Lower leg skin (tissue), 4 donors: ENCODE measurements around the gene RFC4. TPM values are rescaled to one million over a fixed set of nuclear protein-coding genes. Genes with fewer than 3 reads are reported as not detected.

Experiments used
- DNase-seq, 2 donors: peaks; one replicate each; pipeline ENCODE4 v3.0.0-alpha.2; 2019; ENCODE audit warnings: low spot score in 2 of 2
- H3K4me3 ChIP-seq: fragments of 200-600 bp; sonication (generic); 2 replicates; pipeline ENCODE4 v1.5.1; 2017; ENCODE audit warnings: mild to moderate bottlenecking, low read depth; ENCODE audit not compliant: poor library complexity, severe bottlenecking
- POLR2A ChIP-seq, 2 donors: fragments of 450-650 bp; IDR thresholded peaks; one replicate each; pipeline ENCODE4 v1.6.1; 2016 to 2017; ENCODE audit warnings: antibody characterized with exemption in 2 of 2, mild to moderate bottlenecking in 1 of 2, moderate library complexity in 1 of 2
- WGBS, 2 donors: methylation state at CpG; one replicate each; pipeline ENCODE4 v1.1.5; 2018; 5-methylcytosine and 5-hydroxymethylcytosine counted together
- intact Hi-C: fragments of 100-400 bp; cut with DNase I; formaldehyde crosslinking; loops from one replicate; pipeline ENCODE4 v1.15.0; 2023; ENCODE audit warnings: low total_unique reads
- total RNA-seq, 4 donors: library from RNA; depleted of rRNA; stranded (reverse); fragments of >200 nt; gene quantifications; one replicate each; pipeline ENCODE4 v1.1.0, GENCODE V29; 2016
- TF ChIP-seq, protein P1 (sequence below), 3 donors: fragments of 450-650 bp; IDR thresholded peaks; one replicate each; pipeline ENCODE4 v1.5.1; 2016; ENCODE audit warnings: antibody characterized with exemption in 3 of 3, mild to moderate bottlenecking in 3 of 3, moderate library complexity in 2 of 3

RFC4 gene
- total RNA-seq, 4 donors from 2014 or later = 6.3 to 14.0 (median 10.5) TPM

DNA sequence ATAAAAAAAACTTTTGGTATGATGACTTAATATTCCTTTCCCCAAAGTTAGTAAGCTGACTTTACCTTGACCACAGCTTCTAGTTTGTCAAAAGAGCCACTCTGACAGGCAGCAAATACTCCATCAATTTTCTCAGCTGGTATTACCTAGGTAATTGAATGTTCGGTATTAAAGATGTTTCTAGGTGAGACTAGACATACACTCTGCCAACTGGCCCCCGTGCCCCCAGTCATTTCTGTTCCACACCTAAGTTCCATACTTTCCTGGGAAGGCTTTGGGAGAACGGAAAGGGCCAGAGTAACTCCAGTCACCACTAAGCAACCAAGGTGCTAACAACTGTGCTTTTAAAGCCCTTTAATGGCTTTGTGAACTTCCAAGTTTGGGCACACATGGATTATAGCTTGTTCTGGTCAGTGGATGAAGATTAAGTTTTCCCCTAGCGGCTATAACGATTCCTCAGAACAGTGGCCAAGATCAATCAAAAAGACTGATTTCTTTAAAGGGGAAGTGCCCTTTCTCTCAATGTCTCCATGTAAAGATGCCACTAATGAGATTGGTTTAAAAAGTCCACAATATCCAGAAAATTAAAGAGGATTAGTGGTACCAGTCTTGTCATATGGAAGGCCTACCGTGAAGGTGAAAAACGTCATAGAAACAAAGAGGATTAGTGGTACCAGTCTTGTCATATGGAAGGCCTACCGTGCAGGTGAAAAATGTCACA is 15.9 kb downstream of the RFC4 start:
- intact Hi-C loops = no loop called here
- WGBS, 2 donors = 66 to 78% methylated on average over 8 of the region's 8 CpGs
- no peak for TF ChIP-seq POLR2A (IDR thresholded peaks at IDR 0.05)
- TF ChIP-seq, protein P1, sequence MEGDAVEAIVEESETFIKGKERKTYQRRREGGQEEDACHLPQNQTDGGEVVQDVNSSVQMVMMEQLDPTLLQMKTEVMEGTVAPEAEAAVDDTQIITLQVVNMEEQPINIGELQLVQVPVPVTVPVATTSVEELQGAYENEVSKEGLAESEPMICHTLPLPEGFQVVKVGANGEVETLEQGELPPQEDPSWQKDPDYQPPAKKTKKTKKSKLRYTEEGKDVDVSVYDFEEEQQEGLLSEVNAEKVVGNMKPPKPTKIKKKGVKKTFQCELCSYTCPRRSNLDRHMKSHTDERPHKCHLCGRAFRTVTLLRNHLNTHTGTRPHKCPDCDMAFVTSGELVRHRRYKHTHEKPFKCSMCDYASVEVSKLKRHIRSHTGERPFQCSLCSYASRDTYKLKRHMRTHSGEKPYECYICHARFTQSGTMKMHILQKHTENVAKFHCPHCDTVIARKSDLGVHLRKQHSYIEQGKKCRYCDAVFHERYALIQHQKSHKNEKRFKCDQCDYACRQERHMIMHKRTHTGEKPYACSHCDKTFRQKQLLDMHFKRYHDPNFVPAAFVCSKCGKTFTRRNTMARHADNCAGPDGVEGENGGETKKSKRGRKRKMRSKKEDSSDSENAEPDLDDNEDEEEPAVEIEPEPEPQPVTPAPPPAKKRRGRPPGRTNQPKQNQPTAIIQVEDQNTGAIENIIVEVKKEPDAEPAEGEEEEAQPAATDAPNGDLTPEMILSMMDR (IDR thresholded peaks at IDR 0.05) = no peak
- no peak for DNase-seq
- H3K4me3 ChIP-seq = no peak overlapping the region

DNA sequence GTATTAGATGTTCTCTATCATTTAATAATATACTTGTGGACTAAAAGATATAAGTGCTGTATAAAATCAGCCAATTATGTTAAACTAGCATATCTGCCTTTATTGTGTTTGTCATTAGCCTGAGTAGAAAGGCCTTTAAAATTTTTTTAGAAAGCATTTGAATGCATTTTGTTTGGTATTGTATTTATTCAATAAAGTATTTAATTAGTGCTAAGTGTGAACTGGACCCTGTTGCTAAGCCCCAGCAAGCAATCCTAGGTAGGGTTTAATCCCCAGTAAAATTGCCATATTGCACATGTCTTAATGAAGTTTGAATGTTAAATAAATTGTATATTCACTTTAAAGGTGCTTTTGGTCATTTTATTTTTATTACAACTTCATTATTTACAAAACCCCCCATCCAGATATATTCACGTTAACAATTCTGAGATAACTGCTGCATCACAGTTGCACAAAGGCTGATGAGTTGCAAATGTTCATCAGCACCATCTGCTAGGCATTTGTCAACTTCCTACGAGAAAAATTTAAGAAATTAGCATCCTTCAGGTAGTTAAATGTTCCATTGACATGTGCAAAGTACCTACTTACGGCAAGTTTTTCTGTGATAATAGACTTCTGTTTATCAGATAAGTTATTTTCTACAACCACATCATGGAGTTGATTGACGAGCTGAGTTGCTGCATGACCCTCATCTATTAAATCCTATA is 16.6 kb downstream of the RFC4 start:
- WGBS, 2 donors = 56 to 63% methylated on average over 4 of the region's 4 CpGs
- TF ChIP-seq, protein P1 (IDR thresholded peaks at IDR 0.05) = no peak
- TF ChIP-seq POLR2A (IDR thresholded peaks at IDR 0.05) = no peak

DNA sequence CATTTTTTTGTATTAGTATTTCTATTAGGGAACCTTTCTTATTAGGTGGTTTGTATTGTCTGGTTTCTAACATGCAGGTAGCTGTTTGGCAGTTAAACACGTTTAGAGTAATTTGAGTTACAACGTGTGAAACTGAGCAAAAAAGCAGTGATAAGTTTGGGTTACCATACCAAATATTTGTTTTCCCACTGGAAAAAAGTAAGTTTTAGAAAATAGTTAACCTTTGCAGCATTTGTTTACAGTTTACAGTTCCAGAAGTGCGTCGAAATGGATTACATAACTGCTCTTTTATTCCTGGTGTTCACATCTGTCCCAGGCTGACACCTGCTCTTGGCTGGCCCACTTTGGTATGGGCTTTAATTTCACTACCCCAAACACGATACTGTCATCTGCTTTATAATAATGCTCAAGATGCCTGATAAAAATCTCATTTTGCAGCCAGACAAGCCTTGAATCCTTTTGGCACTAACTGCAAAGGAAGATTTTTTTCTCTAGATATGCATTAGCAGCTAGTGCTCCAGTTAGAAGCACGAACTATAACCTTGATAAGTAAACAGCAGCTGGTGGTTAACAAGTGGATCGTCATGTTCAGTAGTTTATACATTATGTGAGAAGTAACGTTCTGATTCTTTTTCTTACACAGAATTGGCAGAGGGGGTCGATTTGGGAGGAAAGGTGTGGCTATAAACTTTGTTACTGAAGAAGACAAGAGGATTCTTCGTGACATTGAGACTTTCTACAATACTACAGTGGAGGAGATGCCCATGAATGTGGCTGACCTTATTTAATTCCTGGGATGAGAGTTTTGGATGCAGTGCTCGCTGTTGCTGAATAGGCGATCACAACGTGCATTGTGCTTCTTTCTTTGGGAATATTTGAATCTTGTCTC is 17.6 kb downstream of the RFC4 start:
- TF ChIP-seq POLR2A (IDR thresholded peaks at IDR 0.05) = no peak
- TF ChIP-seq, protein P1 (IDR thresholded peaks at IDR 0.05) = no peak
- no peak for DNase-seq
- no peak overlapping the region for H3K4me3 ChIP-seq
- intact Hi-C loops = no loop called here
- 57 to 60% methylated on average over 13 of the region's 13 CpGs for WGBS, 2 donors

More for the DNA sequence above, 16.6 kb downstream of the RFC4 start:
- no peak overlapping the region for H3K4me3 ChIP-seq
- intact Hi-C loops = no loop called here
- no peak for DNase-seq

DNA sequence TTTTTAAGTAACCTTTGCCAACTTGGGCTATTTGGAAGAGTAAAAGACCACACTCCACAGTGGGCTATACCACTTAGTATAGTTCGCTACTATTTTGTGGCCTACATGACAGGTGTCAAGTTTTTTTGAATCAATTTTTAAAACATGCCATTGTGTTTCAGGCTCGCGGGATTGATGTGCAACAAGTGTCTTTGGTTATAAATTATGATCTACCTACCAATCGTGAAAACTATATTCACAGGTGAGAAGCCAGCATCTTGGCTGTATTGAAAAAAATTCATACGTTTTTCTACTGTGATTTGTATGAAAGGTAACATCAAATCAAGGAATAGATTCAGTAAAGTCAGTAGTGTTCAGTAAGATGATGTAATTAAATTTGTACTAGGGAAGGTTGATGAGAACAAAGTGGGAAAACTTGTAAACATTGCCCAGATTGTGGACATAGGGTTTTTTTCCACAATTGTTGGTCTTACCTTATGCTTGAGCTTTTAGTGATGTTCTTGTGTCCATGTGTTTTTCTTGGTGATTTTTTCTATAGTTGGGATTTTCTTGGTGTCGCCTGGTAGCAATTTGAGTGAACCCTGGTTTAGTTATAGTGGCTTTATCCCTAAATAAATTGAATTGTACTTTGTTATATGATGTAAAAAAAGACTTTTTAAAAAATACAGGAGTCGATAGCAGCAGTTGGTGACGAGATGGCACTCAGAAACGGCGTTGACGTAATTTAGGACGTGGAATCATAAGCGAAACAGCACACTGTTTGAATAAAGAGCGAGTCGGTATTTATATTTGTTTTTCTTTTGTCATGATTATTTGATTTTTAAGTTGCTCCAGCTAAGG is 18.4 kb downstream of the RFC4 start:
- DNase-seq = no peak
- no peak overlapping the region for H3K4me3 ChIP-seq
- TF ChIP-seq, protein P1 (IDR thresholded peaks at IDR 0.05) = no peak
- no peak for TF ChIP-seq POLR2A (IDR thresholded peaks at IDR 0.05)
- WGBS, 2 donors = 72 to 82% methylated on average over 15 of the region's 15 CpGs
- intact Hi-C loops = no loop called here

DNA sequence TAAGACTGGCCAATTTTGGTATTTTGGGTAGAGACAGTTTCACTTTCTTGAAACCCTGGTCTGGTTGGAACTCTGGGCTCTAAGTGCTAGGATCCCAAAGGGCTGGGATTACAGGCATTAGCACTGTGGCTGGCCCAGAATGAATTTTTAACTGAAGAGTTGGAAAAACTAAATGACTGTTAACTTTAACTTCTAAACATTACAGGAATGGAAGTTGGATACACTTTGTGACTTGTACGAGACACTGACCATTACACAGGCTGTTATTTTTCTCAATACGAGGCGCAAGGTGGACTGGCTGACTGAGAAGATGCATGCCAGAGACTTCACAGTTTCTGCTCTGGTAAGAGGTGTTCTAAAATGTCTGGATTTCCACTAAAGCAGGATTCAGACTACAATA is 19.4 kb downstream of the RFC4 start:
- no peak overlapping the region for H3K4me3 ChIP-seq
- no peak for DNase-seq
- intact Hi-C loops = no loop called here
- TF ChIP-seq POLR2A (IDR thresholded peaks at IDR 0.05) = no peak
- TF ChIP-seq, protein P1 (IDR thresholded peaks at IDR 0.05) = no peak
- WGBS, 2 donors = 67 to 72% methylated on average over 3 of the region's 3 CpGs
